GM21423 (cell line): ENCODE data around the gene TNS1.
A peak's percentile ranks its signal among the peaks of the same experiment; 100 is the strongest.

Experiments used
- ATAC-seq: cut with Tn5 transposase; IDR thresholded peaks from one replicate; pipeline ENCODE4 v1.9.1; 2021; ENCODE audit warnings: mild to moderate bottlenecking, moderate library complexity; ENCODE audit not compliant: unreplicated experiment

TNS1 gene

DNA sequence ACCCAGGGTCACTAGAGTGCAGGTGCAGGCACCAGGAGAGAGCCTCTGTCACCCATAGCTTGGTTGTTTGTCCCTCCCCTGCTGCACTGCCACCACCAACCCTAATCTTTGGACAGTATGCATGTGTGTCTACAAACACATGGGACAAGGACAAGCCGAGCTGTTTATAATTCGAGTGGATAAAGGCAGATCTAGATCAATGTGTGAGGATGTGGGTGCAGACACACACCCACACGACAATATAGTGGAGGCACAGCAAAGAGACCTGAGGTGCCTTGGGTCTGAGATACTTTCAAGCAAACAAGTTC is 199.2 kb downstream of the TNS1 start:
- ATAC-seq, result no peak

DNA sequence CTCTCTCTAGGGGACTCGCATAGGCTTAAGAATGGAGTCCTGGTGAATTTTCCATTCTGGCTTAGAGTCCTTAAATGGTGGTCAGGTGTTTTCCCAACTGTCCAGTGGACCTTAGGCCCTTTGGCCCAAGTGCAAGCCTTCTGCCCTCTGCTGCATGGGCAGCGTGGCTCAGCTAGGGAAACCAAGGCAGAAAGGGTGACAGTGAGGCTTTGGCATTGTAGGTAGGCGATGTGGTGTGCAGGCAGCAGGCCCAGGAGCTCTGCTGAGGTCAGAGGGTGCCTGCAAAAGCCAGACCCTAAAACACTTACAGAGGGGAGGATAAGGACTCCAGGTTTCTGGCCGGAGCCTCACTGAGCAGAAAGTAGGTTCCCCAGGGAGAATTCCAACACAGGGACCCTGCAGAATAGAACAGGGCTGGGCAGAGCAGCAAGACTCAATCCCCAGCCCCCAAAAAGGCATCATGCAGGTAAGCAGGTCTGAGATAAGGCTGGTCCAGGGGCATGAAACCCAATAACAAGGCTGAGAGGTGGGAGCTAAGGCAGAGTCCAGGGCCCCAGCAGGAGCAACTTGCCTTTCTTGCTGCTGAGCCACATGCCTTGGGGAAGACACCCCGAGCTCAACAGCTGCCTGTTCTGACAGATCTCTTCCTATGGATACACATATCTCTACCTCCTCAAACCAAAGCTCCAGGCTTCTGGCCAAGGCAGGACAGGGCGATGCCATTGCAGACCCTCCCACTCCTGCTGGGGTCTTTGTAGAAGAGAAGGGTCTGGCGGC is 199.7 kb downstream of the TNS1 start:
- ATAC-seq, result no peak

DNA sequence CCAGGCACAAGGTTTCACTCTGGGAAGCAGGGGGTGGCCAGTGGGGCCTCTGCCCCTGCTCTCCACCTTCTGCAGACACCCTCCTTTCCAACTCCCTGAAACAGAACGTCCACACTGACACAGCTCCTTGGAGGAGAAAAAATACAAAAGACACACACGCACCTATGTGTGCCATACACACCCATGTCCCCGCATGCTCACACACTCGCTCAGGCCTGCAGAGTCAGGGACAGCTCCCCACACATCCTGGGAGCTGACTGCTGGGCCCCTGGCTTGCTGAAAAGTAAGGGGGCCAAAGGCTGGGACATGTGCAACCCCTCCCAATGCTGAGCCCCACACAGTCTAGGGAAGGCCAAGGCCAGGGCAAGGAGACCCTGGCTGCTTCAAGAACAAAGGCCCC is 200.5 kb downstream of the TNS1 start:
- ATAC-seq, result no peak

DNA sequence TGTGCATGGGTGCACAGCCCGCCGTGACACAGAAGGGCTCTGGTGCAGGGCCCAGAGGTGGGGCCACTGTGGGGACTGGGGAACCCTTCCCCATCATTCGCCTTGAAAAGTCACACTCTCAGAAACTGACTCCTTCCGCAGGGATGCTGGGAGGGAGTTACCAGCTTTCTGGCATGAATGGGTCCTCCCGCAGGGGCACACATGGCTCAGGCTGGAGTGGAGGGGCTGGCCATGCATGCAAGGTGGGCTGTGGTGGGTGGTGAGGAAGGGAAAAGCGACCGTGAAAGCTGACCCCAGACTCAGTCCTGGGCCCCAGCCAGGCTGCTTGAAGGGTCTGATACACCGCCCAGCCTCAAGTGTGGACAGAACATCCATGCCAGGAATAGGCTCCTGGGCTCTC is 201.1 kb downstream of the TNS1 start:
- ATAC-seq, result no peak

DNA sequence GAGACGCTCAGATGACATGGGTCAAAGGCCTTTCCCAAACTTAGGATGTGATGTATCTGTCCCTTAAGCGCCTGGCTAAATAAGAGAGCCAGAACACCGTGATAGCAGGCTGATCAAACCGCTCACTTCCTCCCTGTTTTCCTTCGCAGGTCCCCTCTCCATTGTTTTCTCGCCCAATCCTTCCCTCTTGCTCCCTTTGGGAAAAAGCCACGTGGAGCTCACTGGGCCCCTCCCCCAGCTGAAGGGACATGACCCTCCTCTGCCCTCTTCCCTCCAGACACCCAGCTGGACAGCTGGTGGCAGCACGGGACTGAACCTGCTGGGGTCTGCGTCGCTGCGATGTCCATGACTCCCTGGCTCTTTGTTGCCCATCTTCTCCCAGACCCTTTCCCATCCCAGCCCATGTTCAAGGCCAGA is 201.7 kb downstream of the TNS1 start:
- no peak for ATAC-seq

DNA sequence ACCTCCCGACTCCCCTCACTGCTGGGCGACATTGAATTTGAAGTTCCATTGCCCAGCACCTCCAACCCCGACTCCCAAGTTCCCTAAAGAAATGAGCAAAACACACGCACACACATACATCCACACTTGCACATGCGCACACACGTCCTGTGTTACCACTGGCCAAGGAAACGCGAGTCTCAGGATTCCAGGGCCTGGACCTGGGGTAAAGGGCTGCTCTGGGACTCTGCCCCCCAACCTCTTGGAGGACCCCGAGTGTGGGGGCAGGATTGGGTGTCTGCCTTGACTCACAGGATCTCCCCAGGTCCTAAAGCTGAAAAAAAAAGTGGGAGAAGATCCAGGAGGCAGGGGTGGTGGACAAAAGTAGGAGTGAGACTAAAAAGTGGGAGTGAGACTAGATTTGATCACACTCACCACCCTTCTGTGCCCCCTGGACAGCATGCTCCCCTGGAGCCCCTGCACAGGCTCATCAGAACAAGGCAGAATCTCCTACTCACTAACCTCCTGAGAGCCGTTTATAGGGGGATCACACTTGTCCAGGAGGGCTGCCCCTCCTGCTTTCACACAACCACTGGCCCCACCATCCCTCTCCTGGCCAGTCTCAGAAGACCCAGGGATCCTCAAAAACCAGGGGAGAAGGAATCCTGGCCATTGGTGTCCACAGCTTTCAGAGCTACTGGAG is 202.2 kb downstream of the TNS1 start:
- ATAC-seq, result no peak

DNA sequence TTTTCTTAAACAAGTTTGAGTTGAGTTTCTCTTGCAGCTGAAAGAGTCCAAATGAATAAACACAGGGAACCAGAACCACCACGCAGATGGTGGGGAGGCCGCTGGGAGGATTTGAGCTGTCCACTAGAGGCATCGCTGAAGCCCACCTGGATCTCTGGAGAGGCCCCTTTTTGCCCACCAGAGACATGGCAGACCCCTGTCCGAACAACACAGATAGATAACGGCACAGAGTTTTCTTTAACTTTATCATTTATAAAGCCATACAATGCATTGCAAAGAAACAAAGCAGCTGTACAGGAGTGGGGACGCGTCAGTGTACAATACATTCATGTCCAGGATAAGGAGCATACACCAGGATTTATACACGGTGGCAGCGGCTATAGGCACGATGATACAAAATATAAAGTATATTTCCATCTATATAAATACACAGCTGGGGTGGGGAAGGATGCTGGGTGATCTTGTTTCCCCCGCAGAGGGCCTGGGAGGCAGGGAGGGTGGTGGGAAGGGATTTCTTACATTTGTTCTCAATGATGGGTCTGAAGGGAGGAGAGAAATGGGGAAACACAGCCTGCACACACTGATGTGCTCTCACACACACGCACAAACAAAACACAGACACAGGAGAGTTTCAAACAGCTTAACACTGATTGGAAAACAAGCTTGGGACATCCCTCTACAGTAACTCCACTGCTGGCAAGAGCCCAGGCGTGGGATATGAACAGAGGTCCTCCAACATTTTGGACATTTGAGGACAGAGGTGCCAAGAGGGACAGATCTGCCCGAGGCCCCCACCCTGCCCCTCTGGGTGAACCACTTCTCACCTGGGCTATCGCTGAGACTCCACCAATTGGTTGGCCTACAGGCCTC is 203.0 kb downstream of the TNS1 start:
- ATAC-seq, result no peak

DNA sequence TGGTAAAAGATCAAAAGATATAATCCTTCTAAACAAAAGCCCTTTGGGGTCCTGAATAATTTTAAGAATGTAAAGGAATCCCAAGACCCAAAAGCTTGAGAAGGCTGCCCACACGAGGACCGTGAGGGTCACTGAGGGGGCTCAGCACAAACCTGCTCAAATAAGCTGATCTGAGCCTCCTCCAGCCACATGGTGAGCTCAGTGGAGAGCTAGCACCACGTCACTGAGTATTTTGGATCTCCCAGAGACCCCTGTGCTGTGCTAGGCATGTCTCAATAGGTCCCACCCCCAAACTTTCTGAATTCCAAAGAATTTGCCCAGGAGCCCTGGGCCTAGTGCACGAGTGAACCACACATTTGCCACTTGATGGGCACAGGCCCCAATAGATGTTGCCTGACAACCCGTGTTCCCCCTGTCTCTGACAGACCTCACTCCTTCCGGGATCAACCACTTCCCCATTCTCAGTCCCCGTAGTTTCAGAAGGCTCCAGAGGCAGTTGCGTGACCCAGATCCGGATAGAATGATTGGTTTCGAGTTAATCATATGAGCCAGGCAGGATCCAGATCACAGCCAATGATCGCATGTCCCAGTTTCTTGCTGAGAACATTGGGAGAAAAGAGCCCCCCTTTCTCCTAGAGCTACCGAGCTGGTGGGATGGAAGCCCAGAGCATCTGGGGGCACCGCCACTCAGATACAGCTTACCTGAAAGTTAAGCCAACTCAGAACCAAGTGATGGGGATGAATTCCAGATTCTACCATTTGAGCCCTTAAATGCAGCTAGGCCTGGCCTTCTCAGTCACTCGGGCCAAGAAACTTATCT is 203.8 kb downstream of the TNS1 start:
- ATAC-seq, result peak; percentile 68

DNA sequence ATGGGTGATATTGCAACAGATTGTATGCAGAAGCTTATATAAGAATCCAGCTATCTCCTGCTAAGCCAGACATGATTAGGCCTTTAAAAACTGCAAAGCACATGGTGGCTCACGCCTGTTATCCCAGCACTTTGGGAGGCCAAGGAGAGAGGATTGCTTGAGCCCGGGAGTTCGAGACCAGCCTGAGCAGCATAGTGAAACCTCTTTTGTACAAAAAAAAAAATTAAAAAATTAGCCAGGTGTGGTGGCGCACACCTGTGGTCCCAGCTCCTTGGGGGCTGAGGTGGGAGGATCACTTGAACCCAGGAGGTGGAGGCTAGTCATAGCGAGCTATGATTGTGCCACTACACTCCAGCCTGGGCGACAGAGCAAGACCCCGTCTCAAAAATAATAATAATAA is 204.6 kb downstream of the TNS1 start:
- ATAC-seq, result no peak

DNA sequence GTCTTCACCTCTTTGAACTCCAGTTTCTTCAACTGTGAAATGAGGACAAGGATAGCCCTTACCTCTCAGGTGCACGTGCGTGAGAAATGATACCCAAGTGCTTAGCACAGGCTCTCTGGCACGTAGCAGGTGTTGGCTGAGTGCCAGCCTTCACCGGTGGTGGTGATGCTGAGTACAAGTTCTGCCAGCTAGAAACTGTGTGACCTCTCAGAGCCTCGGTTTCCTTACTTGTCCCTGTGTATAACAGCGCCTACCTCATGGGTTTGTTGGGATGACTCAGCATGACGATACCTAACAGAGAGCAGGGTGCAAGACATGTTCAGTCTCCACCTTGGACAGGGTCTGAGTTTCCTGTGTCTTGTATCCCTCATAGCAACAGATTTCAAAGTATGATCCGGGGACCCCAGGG is 205.1 kb downstream of the TNS1 start:
- no peak for ATAC-seq

DNA sequence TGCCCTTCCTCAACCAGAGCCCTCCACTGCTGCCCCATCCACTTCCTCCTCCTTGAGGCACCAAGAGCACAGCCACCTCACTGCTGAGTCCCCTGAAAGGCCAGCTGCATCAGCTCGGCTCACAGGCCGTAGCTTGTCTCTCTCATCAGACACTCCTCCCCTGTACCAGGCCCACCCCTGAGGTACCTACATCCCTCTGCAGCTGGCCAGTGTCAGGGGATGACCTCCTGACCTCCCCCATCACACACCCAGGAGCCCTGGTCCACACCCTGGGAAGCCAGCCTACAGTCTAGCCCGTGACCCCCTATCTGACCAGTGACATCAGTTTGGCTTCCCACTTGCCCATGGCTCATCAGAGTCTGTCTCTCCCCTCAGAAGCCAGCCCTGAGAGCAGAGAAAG is 205.6 kb downstream of the TNS1 start:
- no peak for ATAC-seq

DNA sequence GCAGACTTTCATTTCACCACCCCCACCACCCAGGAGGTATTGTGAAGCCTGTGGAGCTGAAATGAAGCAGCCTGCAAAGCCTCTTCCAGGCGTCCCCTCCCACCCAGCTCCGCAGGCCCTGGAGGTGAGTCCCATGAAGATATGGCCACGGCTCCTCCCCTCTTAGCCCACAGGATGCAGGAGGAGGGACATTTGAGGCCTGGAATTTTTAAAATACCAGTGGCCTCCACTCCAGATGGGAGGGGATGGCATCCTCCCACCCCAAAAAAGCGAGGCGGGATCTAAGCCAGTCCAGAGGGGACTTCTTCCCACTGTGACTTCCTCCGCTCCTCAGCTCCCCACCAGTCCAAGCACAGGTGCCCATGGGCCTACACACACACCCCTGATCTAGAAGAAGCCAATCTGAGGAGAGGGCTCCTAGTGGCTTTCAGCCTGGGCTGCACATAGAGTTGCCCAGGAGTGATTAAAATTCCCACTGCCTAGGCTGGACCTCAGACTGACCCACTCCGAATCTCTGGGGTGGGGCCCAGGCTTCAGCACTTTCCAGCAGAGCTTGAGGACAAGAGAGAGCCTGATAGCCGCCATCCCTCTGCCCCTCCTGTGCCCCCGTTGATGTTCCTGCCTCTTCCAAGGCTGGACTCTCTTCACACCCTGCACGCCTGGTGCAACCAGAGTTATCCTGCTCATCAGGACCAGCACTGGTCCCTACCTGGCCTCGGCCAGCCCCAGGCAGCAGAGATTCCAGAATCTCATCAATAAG is 206.9 kb downstream of the TNS1 start:
- no peak for ATAC-seq

DNA sequence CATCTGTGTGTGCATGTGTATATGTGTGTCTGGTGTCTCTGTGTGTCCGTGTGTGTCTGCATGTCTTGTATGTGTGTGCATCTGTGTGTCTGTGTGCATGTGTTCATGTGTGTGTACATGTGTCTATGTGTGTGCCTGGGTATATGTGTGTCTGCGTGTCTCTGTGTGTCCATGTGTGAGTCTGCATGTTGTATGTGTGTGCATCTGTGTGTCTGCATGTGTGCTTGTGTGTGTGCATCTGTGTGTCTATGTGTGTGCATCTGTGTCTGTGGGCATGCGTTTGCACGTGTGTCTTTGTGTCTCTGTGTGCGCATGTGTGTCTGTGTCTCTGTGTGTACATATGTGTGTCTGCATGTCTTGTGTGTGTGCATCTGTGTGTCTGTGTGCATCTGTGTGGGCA is 207.7 kb downstream of the TNS1 start:
- no peak for ATAC-seq

DNA sequence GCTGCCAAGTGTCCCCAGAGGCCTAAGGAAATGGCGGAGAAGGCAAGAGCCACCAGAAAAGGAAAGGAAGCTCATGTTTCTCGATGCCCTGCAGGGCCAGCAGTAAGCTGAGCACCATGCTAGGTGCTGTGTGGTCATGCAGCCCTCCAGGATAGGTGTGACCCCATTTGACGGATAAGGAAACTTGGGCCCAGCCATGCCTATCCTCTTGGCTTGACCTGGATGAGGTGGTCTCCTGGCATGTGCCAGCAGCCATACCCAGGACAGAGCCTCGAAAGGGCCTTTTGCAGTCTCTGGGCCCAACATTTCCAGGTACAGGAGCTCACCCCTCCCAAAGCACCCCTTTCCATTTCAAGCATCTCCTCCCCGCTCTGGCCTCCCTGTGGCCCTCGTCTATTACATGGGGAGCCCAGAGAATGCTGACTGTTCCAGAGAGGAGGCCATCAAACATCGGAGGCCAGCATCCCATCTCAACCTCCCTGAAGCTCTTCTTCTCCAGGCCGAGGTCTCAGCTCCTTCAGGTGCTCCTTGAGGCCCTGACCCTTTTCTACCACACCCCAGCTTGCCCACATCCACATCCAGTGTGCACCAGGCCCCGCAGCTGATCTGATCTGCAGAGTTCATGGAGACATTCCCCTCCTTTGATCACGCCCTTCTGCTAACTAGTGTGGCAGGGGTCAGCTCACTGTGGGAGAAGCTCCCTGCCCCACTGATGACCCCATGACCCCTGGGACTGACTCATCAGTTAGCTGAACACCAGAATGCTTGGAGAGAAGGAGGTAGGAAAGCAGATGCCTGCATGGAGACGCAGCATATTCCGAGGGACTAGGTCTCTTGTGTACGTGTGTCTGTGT is 208.4 kb downstream of the TNS1 start:
- no peak for ATAC-seq

DNA sequence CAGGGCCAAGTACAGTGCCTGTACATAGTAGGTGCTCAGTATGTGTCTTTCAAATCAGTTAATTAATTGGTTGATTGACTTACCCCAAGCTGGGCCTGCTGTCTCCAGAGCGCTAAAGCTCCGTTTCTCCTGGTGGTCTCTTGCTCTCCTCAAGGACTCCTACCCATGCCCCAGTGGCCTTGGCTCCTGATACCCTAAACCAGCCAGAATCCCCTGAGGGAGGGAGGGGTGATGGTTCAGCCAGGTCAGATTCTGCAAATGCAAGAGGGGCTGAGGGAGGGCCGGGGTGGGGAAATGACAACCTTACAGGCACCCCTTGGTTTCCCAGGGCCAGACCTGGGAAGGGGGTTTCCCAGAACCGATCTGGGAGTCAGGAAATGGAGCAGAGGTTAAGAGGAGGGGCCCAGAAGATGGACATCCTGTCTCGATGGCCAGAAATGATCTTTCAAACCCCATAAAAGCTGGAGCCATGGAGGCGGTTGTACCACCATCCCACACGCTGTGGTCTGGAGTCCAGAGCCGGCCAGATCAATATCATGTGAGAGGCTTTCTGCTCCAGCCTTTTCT is 209.1 kb downstream of the TNS1 start:
- ATAC-seq, result no peak

DNA sequence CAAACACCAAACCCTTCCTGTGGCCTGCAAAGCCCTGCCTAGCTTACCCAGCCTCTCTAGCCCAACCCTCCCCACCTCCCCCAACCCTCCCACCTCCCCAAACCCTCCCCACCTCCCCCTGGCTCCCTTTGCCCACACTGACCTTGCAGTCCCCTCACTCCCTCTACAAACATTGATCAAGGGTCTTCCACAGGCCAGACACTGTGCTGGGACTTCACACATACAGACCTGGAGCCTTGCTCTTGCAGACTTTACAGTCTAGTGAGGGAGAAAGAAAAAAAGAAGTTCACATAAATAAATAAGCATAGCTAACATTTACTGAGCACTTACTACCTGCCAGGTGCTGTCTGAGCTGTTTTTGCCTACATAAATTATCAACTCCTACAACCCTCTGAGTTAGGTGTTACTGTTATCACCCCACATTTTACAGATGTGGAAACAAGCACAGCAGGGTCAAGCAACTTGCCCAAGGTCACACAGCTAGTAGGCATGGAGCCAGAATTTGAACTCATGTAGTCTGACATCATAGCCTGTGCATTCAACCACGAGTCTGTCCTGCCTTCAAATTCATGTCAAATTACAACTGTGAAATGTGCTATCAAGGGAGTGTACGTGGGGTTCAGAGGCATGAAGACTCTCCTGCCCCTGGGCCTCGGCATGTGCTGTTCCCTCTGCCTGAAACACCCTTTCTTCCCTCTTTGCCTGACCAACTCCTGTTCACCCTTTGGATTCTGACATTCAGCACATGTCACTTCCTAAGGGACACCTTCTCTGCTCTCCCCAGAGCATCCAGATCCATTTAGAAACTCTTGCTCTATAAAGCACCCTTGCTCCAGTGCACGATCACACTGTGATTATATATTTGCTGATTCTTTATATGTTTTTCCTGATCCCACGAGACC is 209.9 kb downstream of the TNS1 start:
- no peak for ATAC-seq

DNA sequence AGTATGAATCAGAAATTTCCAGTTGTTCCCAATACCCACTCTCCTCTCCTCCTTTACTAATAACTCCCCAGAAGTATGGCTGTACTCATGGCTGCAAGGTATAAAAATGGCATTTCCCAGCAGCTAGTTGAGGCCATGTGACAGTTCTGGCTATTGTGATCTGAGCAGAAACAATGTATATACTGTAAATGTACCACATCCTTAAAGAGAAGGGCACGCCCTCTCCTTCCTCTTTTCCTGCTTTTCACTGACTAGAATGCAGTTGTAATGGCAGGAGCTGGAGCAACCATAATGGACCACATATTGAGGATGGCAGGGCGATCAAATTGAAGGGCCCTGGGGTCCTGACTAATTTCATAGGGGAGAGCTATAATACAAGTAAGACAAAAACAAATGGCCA is 211.2 kb downstream of the TNS1 start:
- ATAC-seq, result no peak
